ENCODE measurements around the gene TBC1D4.

The TBC1D4 gene

GRCh38 chr13:75399168-75399878, 82.6 kb downstream of the TBC1D4 start:
- DNase-seq (ENCODE audit: insufficient read length, low spot score) (peak; percentile 4), FAIRE-seq (no peak)

- no peak for FAIRE-seq
Measured at GRCh38 chr13:75398072-75398471, 83.9 kb downstream of the TBC1D4 start.

GRCh38 chr13:75395901-75396300, 86.1 kb downstream of the TBC1D4 start:
- FAIRE-seq, result no peak
- no peak for DNase-seq (ENCODE audit: insufficient read length, low spot score)

More at GRCh38 chr13:75398072-75398471, 83.9 kb downstream of the TBC1D4 start:
- no peak for DNase-seq (ENCODE audit: insufficient read length, low spot score)

GRCh38 chr13:75395066-75395465, 86.9 kb downstream of the TBC1D4 start:
- FAIRE-seq (no peak), DNase-seq (ENCODE audit: insufficient read length, low spot score) (no peak)

- no peak for FAIRE-seq
- DNase-seq (ENCODE audit: insufficient read length, low spot score), result no peak
Measured at GRCh38 chr13:75393839-75394520, 88.0 kb downstream of the TBC1D4 start.

- FAIRE-seq, result no peak
- DNase-seq (ENCODE audit: insufficient read length, low spot score), result no peak
Measured at GRCh38 chr13:75391432-75392100, 90.4 kb downstream of the TBC1D4 start.

GRCh38 chr13:75390229-75390628, 91.7 kb downstream of the TBC1D4 start:
- DNase-seq (ENCODE audit: insufficient read length, low spot score), result no peak
- no peak for FAIRE-seq

- DNase-seq (ENCODE audit: insufficient read length, low spot score), result no peak
- FAIRE-seq, result no peak
Measured at GRCh38 chr13:75385708-75386083, 96.3 kb downstream of the TBC1D4 start.

GRCh38 chr13:75384879-75385707, 96.9 kb downstream of the TBC1D4 start:
- no peak for FAIRE-seq
- no peak for DNase-seq (ENCODE audit: insufficient read length, low spot score)

- DNase-seq (ENCODE audit: insufficient read length, low spot score) (no peak), FAIRE-seq (no peak)
Measured at GRCh38 chr13:75383064-75383715, 98.8 kb downstream of the TBC1D4 start.

GRCh38 chr13:75378301-75378700, 103.7 kb downstream of the TBC1D4 start:
- DNase-seq (ENCODE audit: insufficient read length, low spot score), result no peak
- no peak for FAIRE-seq

- no peak for FAIRE-seq
- DNase-seq (ENCODE audit: insufficient read length, low spot score), result no peak
Measured at GRCh38 chr13:75376792-75377402, 105.1 kb downstream of the TBC1D4 start.

GRCh38 chr13:75375329-75375728, 106.6 kb downstream of the TBC1D4 start:
- no peak for DNase-seq (ENCODE audit: insufficient read length, low spot score)
- FAIRE-seq, result no peak

GRCh38 chr13:75373988-75374387, 108.0 kb downstream of the TBC1D4 start:
- FAIRE-seq (no peak), DNase-seq (ENCODE audit: insufficient read length, low spot score) (no peak)

- FAIRE-seq, result no peak
- no peak for DNase-seq (ENCODE audit: insufficient read length, low spot score)
Measured at GRCh38 chr13:75372923-75373841, 108.8 kb downstream of the TBC1D4 start.

- DNase-seq (ENCODE audit: insufficient read length, low spot score) (peak; percentile 15), FAIRE-seq (no peak)
Measured at GRCh38 chr13:75372517-75372916, 109.5 kb downstream of the TBC1D4 start.

GRCh38 chr13:75371203-75371602, 110.8 kb downstream of the TBC1D4 start:
- DNase-seq (ENCODE audit: insufficient read length, low spot score) (no peak), FAIRE-seq (no peak)

GRCh38 chr13:75370774-75371173, 111.2 kb downstream of the TBC1D4 start:
- FAIRE-seq (no peak), DNase-seq (ENCODE audit: insufficient read length, low spot score) (no peak)

- DNase-seq (ENCODE audit: insufficient read length, low spot score), result no peak
- no peak for FAIRE-seq
Measured at GRCh38 chr13:75369981-75370380, 112.0 kb downstream of the TBC1D4 start.
